Epidermal melanocyte (primary cell): Measurements from ENCODE around the gene INPP5A.
"Not testable (repeated sequence)": the region's sequence is repeated elsewhere in the genome, so short reads cannot be mapped to it uniquely, and the experiment has no call there.

Experiments
- DNase-seq: peaks from one replicate; pipeline ENCODE4 v3.0.0; 2011; ENCODE audit warnings: low spot score; ENCODE audit not compliant: insufficient read length

Gene INPP5A

DNA sequence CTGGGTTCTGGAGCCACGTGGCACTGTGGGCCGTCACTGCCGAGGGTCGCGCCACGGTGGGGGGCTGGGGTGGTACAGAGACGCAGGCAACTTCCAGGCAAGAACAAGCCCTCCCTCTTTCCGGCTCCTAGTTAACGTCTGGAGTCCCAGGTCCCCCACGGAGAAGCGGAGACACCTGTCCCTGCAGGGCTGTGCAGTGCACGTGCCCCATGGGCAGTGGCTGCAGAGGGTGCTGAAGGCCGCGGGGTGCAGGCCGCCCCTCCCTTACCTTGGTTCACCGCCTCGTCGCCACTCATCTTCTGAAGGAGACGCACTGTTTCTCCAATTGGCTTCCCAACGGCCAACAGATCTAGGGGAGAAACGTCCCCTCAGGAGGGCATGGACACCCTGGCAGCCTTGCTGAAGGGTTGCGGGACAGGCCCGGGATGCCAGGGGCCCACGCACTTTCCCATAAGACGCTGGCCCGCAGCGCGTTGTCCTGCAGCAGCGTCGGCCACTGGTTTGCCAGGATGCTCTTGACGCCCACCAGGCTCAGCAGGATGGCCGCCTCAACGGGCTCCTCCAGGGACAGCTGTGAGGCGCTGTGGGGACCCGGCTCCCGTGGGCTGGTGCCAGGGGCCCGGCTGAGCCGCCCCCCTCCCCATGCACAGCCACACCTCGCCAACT, 272.7 kb downstream of the INPP5A start:
- DNase-seq = no peak

DNA sequence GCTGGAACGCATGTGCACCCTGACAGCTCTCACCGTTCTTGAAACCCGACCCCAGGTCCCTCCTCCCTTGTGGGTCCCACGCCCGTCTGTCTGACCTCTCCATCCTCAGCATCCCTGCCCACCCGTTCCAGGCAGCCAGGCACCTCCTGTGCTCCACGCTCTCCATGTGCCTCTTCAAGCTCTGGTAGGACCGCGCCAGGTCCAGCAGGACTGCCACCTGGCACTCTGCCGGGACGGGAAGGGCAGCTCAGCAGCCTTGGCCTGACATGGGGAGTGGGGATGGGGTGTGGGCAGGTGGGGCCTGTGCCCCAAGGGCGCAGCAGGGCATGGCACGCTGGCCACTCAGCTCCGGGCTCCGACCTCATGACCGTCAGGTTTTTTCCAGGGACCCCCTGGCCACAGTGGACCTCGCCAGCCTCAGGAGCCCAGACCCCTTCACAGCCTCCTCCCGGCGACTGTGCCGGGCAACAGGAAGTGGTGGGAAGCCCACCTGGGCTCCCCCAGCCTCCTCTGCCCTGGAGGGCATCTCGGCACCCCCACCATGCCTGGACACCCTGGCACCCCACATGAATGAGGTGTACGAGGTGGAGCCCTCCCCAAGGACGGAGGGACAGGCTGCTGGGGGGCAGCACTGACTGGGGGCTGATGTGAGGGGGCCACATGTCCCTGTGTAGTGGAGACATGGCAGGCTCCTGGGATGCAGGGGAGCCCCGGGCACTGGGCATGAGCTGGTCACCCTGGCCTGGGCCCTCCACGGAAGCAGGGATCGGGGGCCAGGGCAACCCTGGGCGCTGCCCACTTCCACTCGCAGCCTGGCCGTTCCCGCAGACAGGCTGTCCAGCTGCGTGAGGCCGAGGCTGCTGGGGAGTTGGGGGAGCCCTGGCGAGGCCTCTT, 273.5 kb downstream of the INPP5A start:
- no peak for DNase-seq

DNA sequence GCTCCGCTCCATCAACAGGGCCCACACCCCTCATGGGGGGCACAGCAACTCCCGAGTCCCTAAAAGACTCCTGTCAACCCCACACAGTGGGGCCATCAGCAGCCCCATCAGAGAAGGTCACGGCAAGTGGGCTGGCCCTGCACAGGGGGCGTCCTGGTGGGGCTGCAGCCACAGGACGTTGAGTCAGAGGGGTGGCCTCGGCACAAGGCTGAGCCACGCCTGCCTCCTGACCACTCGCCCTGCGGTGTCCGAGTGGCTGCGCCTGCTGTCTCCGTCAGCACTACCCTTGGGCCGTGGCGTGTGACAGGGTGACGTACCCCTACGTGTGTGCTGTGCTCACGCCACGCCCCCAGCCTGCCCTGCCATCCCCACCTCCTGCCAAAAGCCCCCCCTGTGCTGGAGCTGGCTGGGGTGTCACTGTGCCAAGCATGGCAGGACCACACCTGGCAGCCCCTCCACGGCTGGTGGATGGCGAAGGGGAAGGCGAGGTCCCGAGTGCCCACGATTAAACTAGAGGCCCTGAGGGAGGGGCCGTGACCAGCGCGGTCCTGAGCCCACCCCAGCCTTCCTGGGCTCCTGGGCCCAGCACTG, 274.4 kb downstream of the INPP5A start:
- DNase-seq = no peak

DNA sequence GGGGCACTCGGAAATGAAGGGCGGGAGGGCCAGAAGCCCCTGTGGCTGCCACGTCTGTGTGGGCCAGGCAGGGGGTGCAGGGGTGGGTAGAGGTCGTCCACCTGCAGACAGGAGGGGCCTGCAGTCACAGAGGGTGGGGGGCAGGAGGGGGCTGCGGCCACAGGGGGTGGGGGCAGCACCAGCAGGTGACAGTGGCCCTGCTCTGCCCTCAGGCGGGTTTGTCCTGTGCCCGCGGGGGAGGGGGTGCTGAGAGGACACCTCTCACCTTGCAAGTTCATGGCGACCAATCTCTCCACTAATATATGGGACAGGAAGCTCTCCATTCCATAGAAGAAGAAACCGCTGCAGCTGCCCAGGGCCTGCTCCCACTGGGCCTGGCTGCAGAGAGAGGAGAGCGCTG, 274.9 kb downstream of the INPP5A start:
- DNase-seq = no peak

DNA sequence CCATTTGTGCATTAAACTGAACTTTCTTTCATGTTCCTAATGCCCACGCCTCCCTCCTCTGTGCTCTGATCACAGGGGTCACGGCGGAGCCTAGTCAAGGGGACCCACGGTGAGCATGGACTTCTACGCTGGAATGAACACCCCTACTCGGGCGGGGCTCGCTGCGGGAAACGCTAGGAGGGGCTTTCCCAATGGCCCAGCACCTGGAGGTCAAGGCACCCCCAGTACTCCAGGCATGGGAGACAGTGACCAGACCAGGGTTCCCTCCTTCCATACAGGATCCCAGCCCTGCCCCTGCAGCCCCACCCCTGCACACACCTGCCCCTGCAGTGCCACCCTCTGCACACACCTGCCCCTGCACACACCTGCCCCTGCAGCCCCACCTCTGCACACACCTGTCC, 275.4 kb downstream of the INPP5A start:
- DNase-seq = no peak

DNA sequence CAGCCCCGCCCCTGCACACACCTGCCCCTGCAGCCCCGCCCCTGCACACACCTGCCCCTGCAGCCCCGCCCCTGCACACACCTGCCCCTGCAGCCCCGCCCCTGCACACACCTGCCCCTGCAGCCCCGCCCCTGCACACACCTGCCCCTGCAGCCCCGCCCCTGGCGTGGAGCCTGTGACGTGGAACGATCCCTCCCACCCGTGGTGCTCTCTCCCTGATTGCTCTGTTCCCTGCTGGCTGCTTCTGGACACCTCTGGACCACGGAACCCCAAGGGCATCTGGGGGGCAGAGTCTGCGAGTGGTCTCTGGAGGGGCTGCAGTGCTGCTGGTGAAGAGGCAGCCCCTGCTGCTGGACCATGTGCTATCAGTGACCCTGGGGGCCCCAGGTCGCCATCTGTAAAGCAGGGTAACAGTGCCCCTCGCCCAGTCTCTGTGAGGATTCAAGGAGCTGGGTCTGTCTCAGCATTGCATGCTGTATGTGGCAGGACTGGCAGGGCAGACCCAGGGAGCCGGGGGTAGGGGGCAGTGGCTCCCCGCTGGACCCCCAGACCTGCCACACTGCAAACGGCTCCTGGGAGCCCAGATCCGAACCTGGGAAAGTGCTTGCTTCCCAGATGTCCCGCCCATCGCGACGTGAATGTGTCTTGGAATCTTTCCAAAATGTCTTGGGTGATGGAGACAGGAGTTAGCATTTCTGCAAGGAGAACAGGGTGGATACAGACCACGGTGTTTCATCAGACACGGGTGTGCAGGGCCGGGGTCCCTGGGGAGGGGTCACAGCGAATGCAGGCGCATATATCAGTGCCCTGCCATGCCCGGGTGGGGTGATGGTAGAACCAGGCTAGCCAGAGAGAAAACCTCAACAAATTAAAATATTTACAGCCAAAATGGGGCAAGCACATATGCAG, 276.2 kb downstream of the INPP5A start:
- no peak for DNase-seq

DNA sequence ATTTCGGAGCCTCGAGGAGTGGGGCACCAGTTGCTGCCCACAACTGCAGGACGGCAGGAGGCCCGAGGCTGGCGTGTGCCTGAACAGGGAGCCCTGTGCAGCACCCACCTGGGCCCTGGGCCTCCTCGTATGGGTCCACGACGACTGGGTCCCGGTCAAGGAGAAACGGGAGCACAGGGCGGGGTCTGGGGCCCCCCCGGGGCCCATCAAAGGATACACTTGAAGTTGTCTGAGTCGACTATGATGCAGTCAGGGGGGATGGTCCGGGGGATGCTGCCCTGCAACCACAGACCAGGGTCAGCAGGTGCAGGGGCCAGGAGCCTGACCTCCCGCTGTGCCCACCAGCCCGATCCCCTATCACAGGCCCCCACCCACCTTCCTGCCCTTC, 276.9 kb downstream of the INPP5A start:
- DNase-seq = no peak

DNA sequence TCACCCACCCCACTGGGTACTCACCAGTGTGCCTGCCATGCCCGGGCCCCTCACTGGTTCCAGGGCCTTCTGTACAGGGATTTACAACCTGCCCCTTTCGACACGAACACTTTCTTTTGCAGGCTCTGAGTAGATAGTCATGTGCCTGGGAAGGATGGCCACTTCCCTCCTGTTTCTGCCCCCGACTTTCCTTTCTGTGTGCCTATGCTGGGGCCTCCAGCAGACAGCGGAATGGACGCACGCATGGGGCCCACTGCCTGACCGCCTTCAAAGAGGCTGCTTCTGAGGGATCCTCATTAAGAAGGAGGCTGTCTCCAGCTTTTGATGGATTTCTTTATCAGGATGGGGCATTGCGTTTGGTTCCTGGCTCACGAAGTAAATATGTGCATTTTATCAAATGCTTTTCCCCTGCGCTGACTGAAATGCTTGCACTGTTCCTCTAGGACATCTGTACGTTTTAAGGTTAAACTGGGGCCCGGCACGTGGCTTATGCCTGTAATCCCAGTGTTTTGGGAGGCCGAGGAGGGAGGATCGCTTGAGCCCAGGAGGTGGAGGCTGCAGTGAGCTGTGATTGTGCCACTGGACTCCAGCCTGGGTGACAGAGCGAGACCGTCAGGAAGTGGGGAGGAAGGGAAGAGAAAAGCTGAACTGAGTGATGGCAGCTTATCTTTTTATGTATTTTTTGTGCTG, 277.7 kb downstream of the INPP5A start:
- DNase-seq = no peak

DNA sequence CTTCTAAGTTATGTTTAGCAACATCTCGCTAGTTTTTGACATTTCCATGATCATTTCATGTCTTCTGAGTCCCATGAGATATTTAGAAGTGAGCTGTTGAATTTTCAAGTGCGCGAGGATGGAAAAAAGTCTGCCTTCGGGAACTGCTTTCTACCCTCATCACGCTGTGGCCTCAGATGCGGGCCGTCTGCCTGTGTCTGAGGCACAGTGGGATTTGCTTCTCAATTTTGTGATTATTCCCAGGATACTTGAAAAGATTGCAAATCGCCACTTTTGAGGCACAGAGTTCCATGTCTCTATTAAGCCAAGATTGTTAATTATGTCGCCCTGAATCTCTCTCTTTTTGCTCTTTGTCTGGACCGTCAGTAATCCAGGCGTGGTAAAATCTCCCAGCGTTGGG, 279.1 kb downstream of the INPP5A start:
- DNase-seq = no peak

DNA sequence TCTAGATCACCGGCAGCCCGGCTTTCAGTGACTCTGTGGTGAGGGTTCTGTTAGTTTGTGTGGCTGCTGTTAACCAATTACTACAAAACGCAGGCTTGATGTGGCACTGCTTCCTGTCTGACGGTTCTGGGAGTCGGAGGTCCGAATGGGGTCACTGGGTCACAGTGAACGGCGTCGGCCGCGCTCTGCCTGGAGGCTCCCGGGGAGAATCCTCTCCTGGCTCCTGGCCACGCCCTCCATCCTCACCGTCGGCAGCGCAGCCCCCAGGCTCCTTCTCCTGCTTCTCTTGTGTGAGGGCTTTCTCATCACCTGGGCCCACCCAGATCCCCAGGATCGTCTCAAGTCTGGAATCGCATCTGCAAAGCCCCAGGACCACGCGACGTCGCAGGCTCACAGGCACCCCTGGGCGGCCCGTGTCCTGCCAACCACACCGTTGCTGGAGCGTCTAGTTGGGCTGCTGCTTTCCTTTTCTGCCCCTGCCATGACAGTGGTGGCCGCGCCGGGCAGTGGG, 280.2 kb downstream of the INPP5A start:
- no peak for DNase-seq

DNA sequence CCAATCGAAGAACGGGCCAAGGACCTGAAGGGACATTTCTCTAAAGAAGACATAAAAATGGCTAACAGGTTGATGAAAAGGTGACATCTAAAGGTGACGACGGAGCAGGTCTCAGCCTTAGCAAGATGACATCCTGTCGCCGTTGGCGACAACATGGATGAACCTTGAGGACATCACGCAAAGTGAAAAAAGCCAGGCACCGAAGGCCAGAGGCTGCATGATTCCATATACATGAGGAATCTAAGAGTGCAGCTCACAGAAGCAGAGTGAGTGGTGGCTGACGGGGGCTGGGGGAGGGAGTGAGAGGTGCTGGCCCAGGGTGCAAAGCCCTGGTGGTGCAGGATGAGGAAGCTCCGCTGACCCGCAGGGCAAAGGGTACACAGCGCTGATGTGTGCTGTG, 282.5 kb downstream of the INPP5A start:
- no peak for DNase-seq

DNA sequence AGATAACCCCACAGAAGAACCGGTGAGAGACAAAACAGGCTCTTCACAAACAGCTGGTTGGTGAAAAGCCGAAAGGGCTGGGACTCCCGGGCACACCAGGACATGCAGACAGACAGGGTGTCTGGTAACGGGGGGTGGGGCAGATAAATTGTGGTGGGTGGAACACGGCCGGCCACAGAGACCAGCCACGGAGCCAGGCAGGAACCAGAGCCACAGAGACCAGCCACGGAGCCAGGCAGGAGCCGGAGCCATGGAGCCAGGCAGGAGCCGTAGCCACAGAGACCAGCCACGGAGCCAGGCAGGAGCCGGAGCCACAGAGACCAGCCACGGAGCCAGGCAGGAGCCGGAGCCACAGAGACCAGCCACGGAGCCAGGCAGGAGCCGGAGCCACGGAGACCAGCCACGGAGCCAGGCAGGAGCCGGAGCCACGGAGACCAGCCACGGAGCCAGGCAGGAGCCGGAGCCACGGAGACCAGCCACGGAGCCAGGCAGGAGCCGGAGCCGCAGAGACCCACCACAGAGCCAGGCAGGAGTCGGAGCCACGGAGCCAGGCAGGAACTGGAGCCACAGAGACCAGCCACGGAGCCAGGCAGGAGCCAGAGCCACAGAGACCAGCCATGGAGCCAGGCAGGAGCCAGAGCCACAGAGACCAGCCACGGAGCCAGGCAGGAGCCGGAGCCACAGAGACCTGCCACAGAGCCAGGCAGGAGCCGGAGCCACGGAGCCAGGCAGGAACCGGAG, 288.4 kb downstream of the INPP5A start:
- not testable (repeated sequence) for DNase-seq

DNA sequence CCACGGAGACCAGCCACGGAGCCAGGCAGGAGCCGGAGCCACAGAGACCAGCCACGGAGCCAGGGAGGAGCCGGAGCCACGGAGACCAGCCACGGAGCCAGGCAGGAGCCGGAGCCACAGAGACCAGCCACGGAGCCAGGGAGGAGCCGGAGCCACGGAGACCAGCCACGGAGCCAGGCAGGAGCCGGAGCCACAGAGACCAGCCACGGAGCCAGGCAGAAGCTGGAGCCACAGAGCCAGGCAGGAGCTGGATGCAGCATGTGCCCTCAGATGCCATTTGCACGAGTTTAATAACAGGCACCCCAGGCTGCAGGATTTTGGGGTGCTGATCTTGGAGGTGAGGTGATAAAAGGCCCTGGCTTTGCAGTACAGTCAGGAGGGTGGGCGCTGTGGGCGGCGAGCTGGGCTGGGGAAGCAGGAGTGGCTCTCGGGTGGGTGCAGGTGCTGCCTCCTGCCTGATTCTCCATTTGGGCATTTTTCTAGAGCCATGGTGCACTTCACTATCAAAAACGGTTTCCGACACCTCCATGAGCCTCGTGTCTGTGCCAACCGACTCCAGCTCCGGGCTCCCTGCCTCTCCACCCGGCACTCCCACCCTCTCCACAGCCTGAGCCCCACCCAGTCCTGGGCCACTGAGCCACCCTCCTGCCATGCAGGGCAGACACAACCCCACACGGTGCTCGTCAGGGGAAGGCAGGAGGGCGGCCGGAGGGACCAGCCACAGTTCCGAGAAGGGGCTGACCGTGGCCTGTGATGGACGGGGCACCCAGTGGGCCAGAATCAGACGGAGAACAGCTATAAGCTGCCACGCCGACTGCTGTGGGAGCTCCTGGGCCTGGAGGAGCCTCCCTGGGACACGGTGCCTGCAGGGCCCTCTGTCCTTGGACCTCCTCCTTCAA, 289.2 kb downstream of the INPP5A start:
- DNase-seq = no peak

DNA sequence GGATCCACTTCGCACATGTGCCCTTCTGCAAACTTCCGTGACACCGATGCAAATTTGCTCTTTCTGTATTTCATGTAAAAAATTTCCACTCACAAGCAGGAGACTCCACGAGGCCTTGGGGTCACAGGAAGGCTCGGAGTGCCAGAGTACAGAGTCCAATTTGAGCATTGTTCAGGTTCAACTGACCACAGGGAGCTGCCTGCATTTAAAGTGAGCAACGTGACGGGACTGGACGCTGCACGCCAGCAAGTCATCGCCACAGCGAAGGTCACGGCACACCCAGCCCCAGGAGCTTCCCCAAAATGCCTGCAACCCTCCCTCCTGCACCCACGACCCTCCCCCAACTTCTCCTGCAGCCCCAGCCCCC, 289.8 kb downstream of the INPP5A start:
- DNase-seq = no peak

DNA sequence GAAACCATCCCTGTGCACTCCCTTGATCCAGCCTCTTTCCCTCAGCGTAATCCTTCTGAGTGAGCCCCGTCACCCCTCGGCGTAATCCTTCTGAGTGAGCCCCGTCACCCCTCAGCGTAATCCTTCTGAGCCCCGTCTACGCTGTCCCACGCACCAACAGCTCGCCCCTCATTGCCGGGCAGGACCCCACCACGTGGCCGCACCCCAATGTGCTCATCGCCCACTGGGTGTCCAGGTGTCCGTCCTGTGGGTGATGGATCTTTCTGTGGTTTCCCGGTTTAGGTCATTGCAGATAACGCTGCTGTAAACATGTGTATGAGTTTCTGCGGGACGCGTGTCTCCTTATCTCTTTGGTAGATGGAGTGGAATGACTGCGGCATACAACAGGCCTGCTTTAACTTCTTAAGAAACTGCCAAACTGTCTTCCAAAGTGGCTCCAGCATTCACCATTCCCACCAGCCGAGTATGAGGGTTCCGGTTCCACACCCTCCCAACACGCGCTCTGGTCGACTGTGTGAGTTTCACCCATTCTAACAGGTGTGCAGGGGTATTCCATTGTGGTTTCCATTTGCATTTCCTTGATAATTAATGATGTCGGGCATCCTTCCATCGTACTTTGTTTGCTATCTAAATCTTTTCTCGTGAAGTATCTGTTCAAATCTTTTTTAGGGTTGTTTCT, 290.4 kb downstream of the INPP5A start:
- DNase-seq = no peak

DNA sequence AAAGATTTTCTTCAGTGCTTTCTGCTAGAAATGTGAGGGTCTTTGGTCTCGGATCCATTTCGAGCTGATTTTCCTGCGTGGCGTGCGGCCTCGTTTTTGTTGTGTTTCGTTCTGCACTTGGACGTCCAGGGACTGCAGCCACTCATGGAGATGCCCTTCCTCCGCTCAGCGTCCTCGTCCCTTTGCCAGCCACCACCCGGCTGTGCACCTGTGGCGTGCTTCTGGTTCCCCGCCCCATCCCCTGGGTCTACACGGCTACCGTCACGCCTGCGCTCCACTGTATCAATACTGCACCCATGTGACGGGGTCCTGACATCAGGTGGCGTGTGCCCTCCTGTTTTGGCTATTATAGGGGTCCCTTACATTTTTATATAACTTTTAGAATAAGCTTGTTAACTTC, 291.1 kb downstream of the INPP5A start:
- DNase-seq = no peak

DNA sequence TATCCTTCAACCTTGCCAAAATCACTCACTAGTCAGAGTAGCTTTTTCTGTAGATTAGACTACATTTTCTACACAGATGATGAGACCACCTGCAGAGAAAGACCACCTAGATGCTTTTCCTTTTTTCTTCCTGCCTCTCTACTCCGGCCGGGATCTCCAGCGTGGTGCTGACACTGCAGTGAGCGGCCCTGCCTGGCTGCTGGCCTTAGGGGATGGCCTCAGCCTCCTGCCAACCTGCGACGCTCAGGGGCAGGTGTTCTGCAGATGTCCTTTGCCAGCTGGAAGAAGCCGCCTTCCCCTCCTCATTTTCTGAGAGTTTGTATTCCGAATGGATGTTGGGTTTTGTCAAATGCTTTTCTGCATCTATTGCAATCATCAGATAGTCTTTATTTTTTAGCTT, 291.8 kb downstream of the INPP5A start:
- no peak for DNase-seq

DNA sequence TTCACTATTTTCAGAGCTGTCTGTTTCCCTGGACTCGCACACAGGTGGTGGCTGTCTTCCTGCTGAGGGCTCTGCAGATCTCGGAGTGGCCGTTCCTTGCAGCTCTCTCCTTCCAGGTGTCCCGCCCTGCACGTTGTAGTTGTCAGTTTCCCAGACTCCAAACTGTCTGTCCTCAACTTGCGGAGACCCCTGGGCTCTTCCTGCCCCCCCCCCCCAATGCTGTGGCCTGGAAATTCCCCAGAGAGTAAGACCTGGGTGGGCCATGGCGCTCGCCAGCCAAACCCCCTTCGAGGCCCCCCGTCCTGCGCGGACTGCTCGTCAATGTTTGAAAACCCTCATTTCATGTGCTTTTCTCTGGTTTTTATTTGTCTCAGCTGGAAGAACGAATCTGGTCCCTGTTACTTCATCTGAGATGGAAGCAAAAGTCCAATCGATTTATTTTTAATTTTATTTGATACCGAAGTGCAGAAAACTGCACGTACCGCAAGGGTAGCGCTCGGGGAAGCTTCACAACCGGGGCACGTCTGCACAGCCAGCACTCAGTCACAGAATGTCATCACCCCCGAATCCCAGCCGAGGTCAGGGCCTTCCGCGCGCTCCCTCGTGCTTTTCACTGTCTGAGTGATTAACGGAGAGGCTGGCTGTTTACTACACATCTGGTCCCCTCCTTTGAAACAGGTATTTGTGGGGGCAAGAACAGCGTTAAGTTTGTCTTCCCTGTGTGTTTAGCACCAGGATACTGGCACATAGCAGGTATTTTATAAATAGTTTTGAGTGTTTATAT, 294.8 kb downstream of the INPP5A start:
- no peak for DNase-seq
